CD8-positive, alpha-beta memory T cell (primary cell): ENCODE measurements around the gene PLAAT3. TPM values are rescaled to one million over a fixed set of nuclear protein-coding genes. Genes with fewer than 3 reads are reported as not detected.
"Not testable (repeated sequence)": the region's sequence is repeated elsewhere in the genome, so short reads cannot be mapped to it uniquely, and the experiment has no call there.

Experiments used
- CTCF ChIA-PET: fragments of 350-600 bp; sonication (Branson Sonifier 250); formaldehyde crosslinking; loops from one replicate; lab custom pipeline; 2021; ENCODE audit warnings: antibody characterized with exemption; lab: Charles Lee
- POLR2A ChIA-PET: fragments of 350-600 bp; sonication (Branson Sonifier 250); formaldehyde crosslinking; loops from one replicate; lab custom pipeline; 2021; ENCODE audit warnings: antibody characterized with exemption; lab: Charles Lee
- DNase-seq, 5 donors: peaks; one replicate each; pipeline versions ENCODE4 v3.0.0 to v3.0.0-alpha.2; 2020 to 2022; ENCODE audit warnings: mixed read lengths in 1 of 5
- H3K27ac ChIP-seq: one replicate; pipeline ENCODE4 v1.7.0; 2013; ENCODE audit warnings: low read depth, mild to moderate bottlenecking, low read length, moderate library complexity
- H3K27me3 ChIP-seq: 2 replicates; pipeline ENCODE4 v1.7.0; 2013; ENCODE audit warnings: low read length, mild to moderate bottlenecking; ENCODE audit not compliant: insufficient read depth, poor library complexity, severe bottlenecking
- H3K36me3 ChIP-seq: 2 replicates; pipeline ENCODE4 v1.7.0; 2013; ENCODE audit warnings: mild to moderate bottlenecking, low read length, moderate library complexity; ENCODE audit not compliant: insufficient read depth
- H3K4me1 ChIP-seq: 2 replicates; pipeline ENCODE4 v1.7.0; 2013; ENCODE audit warnings: mild to moderate bottlenecking, low read length, moderate library complexity; ENCODE audit not compliant: insufficient read depth
- H3K4me3 ChIP-seq: 2 replicates; pipeline ENCODE4 v1.7.0; 2013; ENCODE audit warnings: mild to moderate bottlenecking, low read length
- H3K9me3 ChIP-seq: 2 replicates; pipeline ENCODE4 v1.7.0; 2013; ENCODE audit warnings: mild to moderate bottlenecking, low read length
- H3K27ac Mint-ChIP-seq, 8 donors: one replicate each; pipeline ENCODE4 v1.8.0; 2020 to 2021; ENCODE audit warnings: mixed read lengths in 8 of 8, mild to moderate bottlenecking in 6 of 8, inconsistent platforms in 3 of 8, moderate library complexity in 3 of 8
- H3K27me3 Mint-ChIP-seq, 2 donors: one replicate each; pipeline ENCODE4 v1.8.0; 2020 to 2021; ENCODE audit warnings: mixed read lengths in 2 of 2, mild to moderate bottlenecking in 1 of 2, moderate library complexity in 1 of 2
- H3K36me3 Mint-ChIP-seq, 3 donors: one replicate each; pipeline ENCODE4 v1.8.0; 2020 to 2021; ENCODE audit warnings: mixed read lengths in 3 of 3, inconsistent platforms in 1 of 3, mild to moderate bottlenecking in 1 of 3
- H3K4me1 Mint-ChIP-seq, 3 donors: one replicate each; pipeline ENCODE4 v1.8.0; 2020 to 2021; ENCODE audit warnings: mixed read lengths in 3 of 3, inconsistent platforms in 1 of 3, mild to moderate bottlenecking in 1 of 3
- H3K4me3 Mint-ChIP-seq, 7 donors: one replicate each; pipeline ENCODE4 v1.8.0; 2020 to 2021; ENCODE audit warnings: mixed read lengths in 7 of 7, mild to moderate bottlenecking in 6 of 7, moderate library complexity in 4 of 7, inconsistent platforms in 2 of 7
- H3K9me3 Mint-ChIP-seq, 5 donors: one replicate each; pipeline ENCODE4 v1.8.0; 2020 to 2022; ENCODE audit warnings: mixed read lengths in 5 of 5, mild to moderate bottlenecking in 3 of 5, moderate library complexity in 2 of 5, inconsistent platforms in 1 of 5
- polyA plus RNA-seq: library from polyadenylated mRNA; unstranded; fragments of 300-500 nt; fragmentation: Illumina TruSeq; gene quantifications from one replicate; pipeline ENCODE4 v1.2.3, GENCODE V29; 2021
- total RNA-seq, 2 experiments: library from RNA; stranded (reverse); gene quantifications; one replicate each; pipeline ENCODE4 v1.2.3, GENCODE V29; 2021

Gene PLAAT3
- total and polyA plus RNA-seq, 3 experiments from 2014 or later = 13.9 to 39.5 (median 16.0) TPM

- no peak overlapping the region for H3K4me3 ChIP-seq
- peak overlapping the region in 6 of 8 donors; percentile 10 to 91 (median 55) for H3K27ac Mint-ChIP-seq
- CTCF ChIA-PET = no interaction called here
- no peaks in the 10 kb centered on the region for H3K27me3 Mint-ChIP-seq
- POLR2A ChIA-PET = no interaction called here
- DNase-seq = no peak
- H3K9me3 ChIP-seq = no peaks in the 10 kb centered on the region
- H3K27me3 ChIP-seq = no peaks in the 10 kb centered on the region
- no peak overlapping the region for H3K27ac ChIP-seq
- H3K4me1 ChIP-seq = peaks cover 25% of the 10 kb centered on the region
- no peaks in the 10 kb centered on the region for H3K9me3 Mint-ChIP-seq
- H3K36me3 ChIP-seq = peaks cover 12% of the 10 kb centered on the region
- H3K4me3 Mint-ChIP-seq = peak overlapping the region in 2 of 7 donors; percentile 5 to 64
- peaks cover 45 to 74% (median 58%) of the 10 kb centered on the region in 3 donors for H3K4me1 Mint-ChIP-seq
- H3K36me3 Mint-ChIP-seq = peaks cover 9 to 55% (median 19%) of the 10 kb centered on the region in 3 donors
Observed at GRCh38 chr11:63548178-63548577, 66.1 kb downstream of the PLAAT3 start.

DNA sequence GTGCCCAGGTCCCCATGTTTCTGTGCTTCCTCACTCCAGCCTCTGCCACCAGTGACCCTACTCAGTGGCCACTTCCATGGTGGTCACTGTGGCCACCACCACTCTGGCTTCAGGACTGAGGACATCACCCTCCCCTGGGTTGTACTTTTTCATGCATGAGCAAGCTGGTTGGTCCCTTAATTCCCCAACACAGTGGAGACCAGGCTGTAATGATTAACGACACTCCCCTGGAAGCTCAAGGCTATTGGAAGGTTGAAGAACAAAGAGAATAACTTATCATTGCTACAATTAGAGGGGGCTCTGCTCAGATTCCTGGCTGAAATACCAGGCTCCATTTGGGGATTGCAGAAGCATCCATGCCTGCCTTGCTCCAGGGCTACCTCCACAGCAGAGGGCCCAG lies 67.2 kb downstream of the PLAAT3 start:
- Histone ChIP-seq H3K27me3 (no peaks in the 10 kb centered on the region), H3K4me3 (no peak overlapping the region), H3K36me3 (peaks cover 12% of the 10 kb centered on the region), H3K9me3 (no peaks in the 10 kb centered on the region), H3K4me1 (peaks cover 25% of the 10 kb centered on the region), H3K27ac (no peak overlapping the region)
- Mint-ChIP-seq H3K4me3 (no peak overlapping the region), H3K36me3 (peaks cover 9 to 64% (median 19%) of the 10 kb centered on the region in 3 donors), H3K4me1 (peaks cover 43 to 73% (median 59%) of the 10 kb centered on the region in 3 donors), H3K27me3 (no peaks in the 10 kb centered on the region), H3K27ac (peak overlapping the region; percentile 14 to 86 (median 58)), H3K9me3 (no peaks in the 10 kb centered on the region)
- DNase-seq = no peak
- POLR2A ChIA-PET = interaction anchor here (0.6 kb wide), 1 partner anchor 123 kb away, joined by 3 read pairs; no protein-coding TSS in a partner anchor
- CTCF ChIA-PET = no interaction called here

- no peak overlapping the region for H3K4me3 ChIP-seq
- peaks cover 12% of the 10 kb centered on the region for H3K36me3 ChIP-seq
- Mint-ChIP-seq H3K36me3 (peaks cover 9 to 83% (median 23%) of the 10 kb centered on the region in 3 donors), H3K27me3 (peaks cover 0 to 1% of the 10 kb centered on the region in 2 donors), H3K4me3 (no peak overlapping the region), H3K4me1 (peaks cover 51 to 75% (median 63%) of the 10 kb centered on the region in 3 donors), H3K27ac (peak overlapping the region; percentile 26 to 93 (median 78)), H3K9me3 (no peaks in the 10 kb centered on the region)
- H3K9me3 ChIP-seq = no peaks in the 10 kb centered on the region
- no peak overlapping the region for H3K27ac ChIP-seq
- CTCF ChIA-PET = interaction anchor here (0.6 to 0.8 kb wide), 2 partner anchors 8 to 897 kb away, joined by 3 read pairs; partner anchors contain the start of gene GANAB
- POLR2A ChIA-PET = no interaction called here
- DNase-seq = no peak
- H3K27me3 ChIP-seq = no peaks in the 10 kb centered on the region
- H3K4me1 ChIP-seq = peaks cover 42% of the 10 kb centered on the region
Observed at GRCh38 chr11:63543711-63544110, 70.5 kb downstream of the PLAAT3 start.

DNA sequence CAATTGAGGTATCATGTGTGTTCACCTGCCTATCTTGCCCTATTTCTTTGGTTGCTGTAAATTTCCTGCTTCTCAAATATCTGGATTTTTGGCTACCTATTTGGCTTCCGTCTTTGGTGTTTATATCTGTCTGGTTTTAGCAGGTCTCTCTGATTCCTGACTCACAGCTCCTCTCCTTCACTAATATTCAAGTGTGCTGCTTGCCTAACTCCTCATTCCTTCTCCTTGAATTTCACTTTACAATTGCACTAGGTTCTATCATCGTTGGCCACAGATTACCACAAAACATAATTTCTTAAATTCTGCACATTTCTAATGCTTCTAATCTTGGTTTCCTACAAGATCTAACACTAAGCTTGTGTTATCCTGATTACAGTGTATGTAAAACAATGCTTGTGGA lies 71.7 kb downstream of the PLAAT3 start:
- CTCF ChIA-PET, H3K27me3 Mint-ChIP-seq, H3K9me3 ChIP-seq, DNase-seq, H3K27ac ChIP-seq, POLR2A ChIA-PET, H3K9me3 Mint-ChIP-seq, H3K4me3 ChIP-seq, H3K27me3 ChIP-seq: not testable (repeated sequence)
- Mint-ChIP-seq H3K27ac (peak overlapping the region; percentile 4 to 90 (median 69)), H3K36me3 (peaks cover 9 to 87% (median 21%) of the 10 kb centered on the region in 3 donors), H3K4me3 (peak overlapping the region; percentile 1 to 66 (median 27)), H3K4me1 (peaks cover 59 to 80% (median 69%) of the 10 kb centered on the region in 3 donors)
- H3K4me1 ChIP-seq = peaks cover 54% of the 10 kb centered on the region
- H3K36me3 ChIP-seq = peaks cover 12% of the 10 kb centered on the region

DNA sequence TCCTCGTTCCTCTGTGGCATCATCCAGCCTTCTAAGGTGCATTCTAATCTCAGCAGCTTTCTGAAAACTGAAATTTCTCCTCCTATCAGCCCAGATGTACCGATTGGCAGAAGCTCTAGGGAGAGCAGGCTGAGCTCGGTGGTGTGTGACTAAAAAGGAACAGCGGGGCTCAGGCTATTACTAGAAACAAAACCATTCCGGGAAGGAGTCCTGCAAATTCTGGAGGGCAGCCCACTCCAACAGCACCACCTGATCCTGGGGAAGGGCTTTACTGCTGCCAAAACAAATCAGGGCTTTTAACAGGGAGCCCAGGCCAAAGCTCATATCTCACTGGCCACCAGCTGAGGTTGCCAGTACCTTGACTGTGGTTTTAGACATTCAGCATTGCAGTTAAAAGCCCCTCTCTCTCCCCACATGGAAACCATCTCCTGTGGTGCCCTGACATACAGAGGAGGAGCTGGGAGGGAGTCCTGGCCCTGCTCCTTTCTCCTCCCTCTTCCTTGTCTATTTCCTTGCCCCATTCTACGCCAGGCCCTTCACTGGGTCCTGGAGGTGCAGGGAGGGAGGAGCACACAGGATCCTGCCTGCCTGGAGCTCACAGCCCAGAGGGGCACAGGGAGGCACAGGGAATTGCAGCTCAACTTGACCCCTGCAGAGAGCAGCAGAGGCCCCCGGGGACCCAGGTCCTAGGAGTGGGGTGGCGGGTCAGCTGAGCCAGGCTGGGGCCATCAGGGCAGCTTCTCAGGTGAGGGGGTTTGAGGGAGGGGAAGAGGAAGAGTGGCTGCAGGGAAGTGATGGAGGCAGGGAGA lies 76.7 kb downstream of the PLAAT3 start:
- no peaks in the 10 kb centered on the region for H3K27me3 ChIP-seq
- H3K4me3 Mint-ChIP-seq = peak overlapping the region; percentile 91 to 99 (median 98)
- H3K9me3 Mint-ChIP-seq = no peaks in the 10 kb centered on the region
- H3K36me3 Mint-ChIP-seq = peaks cover 0 to 50% (median 6%) of the 10 kb centered on the region in 3 donors
- H3K4me1 Mint-ChIP-seq = peaks cover 85 to 94% (median 92%) of the 10 kb centered on the region in 3 donors
- ChIA-PET CTCF (interaction anchor here (0.9 to 4.0 kb wide), 6 partner anchors 13 to 230 kb away, joined by 3 to 37 read pairs (median 9); no protein-coding TSS in a partner anchor), POLR2A (interaction anchor here (0.8 to 3.0 kb wide), 6 partner anchors 15 to 656 kb away, joined by 3 to 38 read pairs (median 4); partner anchors contain the start of genes ATL3 and PLAAT2)
- H3K36me3 ChIP-seq = no peaks in the 10 kb centered on the region
- H3K27me3 Mint-ChIP-seq = peaks cover 0 to 3% of the 10 kb centered on the region in 2 donors
- H3K27ac Mint-ChIP-seq = peak overlapping the region; percentile 90 to 100 (median 98)
- peak overlapping the region; percentile 69 for H3K27ac ChIP-seq
- peak overlapping the region; percentile 78 for H3K4me3 ChIP-seq
- H3K9me3 ChIP-seq = no peaks in the 10 kb centered on the region
- peaks cover 79% of the 10 kb centered on the region for H3K4me1 ChIP-seq
- no peak for DNase-seq

DNA sequence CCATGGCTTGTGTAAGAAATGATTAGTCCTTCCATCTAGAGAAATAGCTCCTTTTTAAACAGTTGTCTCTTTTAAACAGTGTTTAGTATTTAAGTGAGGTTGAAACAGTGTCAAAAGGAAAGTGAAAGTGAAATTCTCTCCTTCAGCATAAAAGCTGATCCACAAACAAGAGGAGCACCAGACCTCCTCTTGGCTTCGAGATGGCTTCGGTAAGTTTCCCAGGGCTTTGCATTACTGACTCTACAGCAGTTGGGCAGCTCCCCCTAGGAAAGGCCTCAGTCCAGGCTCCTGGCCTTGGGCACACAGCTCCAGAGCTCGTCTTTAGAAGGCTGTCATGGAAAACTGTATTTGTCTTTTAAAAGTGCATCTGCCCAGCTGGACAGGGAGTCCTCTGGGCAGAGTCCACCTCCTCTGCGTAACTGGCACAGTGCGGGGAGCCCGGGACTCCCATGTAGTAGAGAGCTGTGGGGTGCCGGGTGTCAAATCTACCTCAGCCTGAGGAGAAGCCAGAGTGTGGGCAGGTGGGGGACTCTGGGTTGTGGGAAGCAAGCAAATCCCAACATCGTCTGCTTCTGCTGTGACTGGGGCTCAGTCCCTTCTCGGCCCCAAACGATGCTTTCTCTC lies 77.5 kb downstream of the PLAAT3 start, which contains the start of gene PLAAT4:
TSS of gene PLAAT4 (plus strand) at position 140 of the 624 bp plus-strand sequence. CDS start at position 201, 61 bp downstream.
- DNase-seq = peak in 4 of 5 donors; percentile 31 to 57 (median 54)
- no peaks in the 10 kb centered on the region for H3K27me3 ChIP-seq
- H3K36me3 Mint-ChIP-seq = peaks cover 0 to 43% (median 6%) of the 10 kb centered on the region in 3 donors
- no peaks in the 10 kb centered on the region for H3K9me3 Mint-ChIP-seq
- no peaks in the 10 kb centered on the region for H3K36me3 ChIP-seq
- H3K4me3 Mint-ChIP-seq = peak within 1 kb of the TSS; percentile 91 to 99 (median 98)
- peak within 1 kb of the TSS; percentile 69 for H3K27ac ChIP-seq
- peaks cover 0 to 3% of the 10 kb centered on the region in 2 donors for H3K27me3 Mint-ChIP-seq
- peak within 1 kb of the TSS; percentile 78 for H3K4me3 ChIP-seq
- CTCF ChIA-PET = interaction anchor here (0.7 to 4.0 kb wide), 6 partner anchors 14 to 99 kb away, joined by 3 to 37 read pairs (median 9); no protein-coding TSS in a partner anchor
- H3K9me3 ChIP-seq = no peaks in the 10 kb centered on the region
- peaks cover 82% of the 10 kb centered on the region for H3K4me1 ChIP-seq
- H3K4me1 Mint-ChIP-seq = peaks cover 85 to 95% (median 92%) of the 10 kb centered on the region in 3 donors
- peak within 1 kb of the TSS; percentile 90 to 100 (median 98) for H3K27ac Mint-ChIP-seq
- POLR2A ChIA-PET = interaction anchor here (0.5 to 3.0 kb wide), 9 partner anchors 15 to 655 kb away, joined by 3 to 38 read pairs (median 3); partner anchors contain the start of genes ATL3 and PLAAT2

GRCh38 chr11:63535734-63536133 lies 78.5 kb downstream of the PLAAT3 start:
- H3K9me3 Mint-ChIP-seq = no peaks in the 10 kb centered on the region
- H3K27me3 Mint-ChIP-seq = peaks cover 0 to 3% of the 10 kb centered on the region in 2 donors
- H3K36me3 ChIP-seq = no peaks in the 10 kb centered on the region
- peak overlapping the region; percentile 78 for H3K4me3 ChIP-seq
- ChIA-PET POLR2A (interaction anchor here (1.3 to 3.0 kb wide), 4 partner anchors 17 to 31 kb away, joined by 3 to 38 read pairs (median 7); no protein-coding TSS in a partner anchor), CTCF (interaction anchor here (1.3 to 3.2 kb wide), 3 partner anchors 27 to 100 kb away, joined by 3 to 9 read pairs (median 9); no protein-coding TSS in a partner anchor)
- no peaks in the 10 kb centered on the region for H3K9me3 ChIP-seq
- DNase-seq = peak in 2 of 5 donors; percentile 28 to 70
- peak overlapping the region; percentile 91 to 99 (median 98) for H3K4me3 Mint-ChIP-seq
- H3K4me1 ChIP-seq = peaks cover 84% of the 10 kb centered on the region
- H3K27ac Mint-ChIP-seq = peak overlapping the region; percentile 90 to 100 (median 98)
- H3K27ac ChIP-seq = peak overlapping the region; percentile 69
- H3K4me1 Mint-ChIP-seq = peaks cover 88 to 96% (median 94%) of the 10 kb centered on the region in 3 donors
- H3K36me3 Mint-ChIP-seq = peaks cover 0 to 38% (median 5%) of the 10 kb centered on the region in 3 donors
- H3K27me3 ChIP-seq = no peaks in the 10 kb centered on the region
